Measurements from ENCODE around the gene TSPAN17. TPM values are rescaled to one million over a fixed set of nuclear protein-coding genes. Genes with fewer than 3 reads are reported as not detected.
A peak's percentile ranks its signal among the peaks of the same experiment; 100 is the strongest.

The TSPAN17 gene
- total and polyA plus RNA-seq, 11 donors, result 15.4 to 59.3 (median 30.9) TPM

GRCh38 chr5:176687247-176687646 is 40.0 kb downstream of the TSPAN17 start:
- H3K9me3 ChIP-seq, result peaks cover 0 to 12% (median 0%) of the 10 kb centered on the region in 12 donors
- no peak overlapping the region for H3K4me3 ChIP-seq
- intact Hi-C loops (cut with DNase I), result no loop called here
- H3K27ac ChIP-seq, result no peak overlapping the region
- no peaks in the 10 kb centered on the region for H3K36me3 ChIP-seq
- no peak for TF ChIP-seq POLR2A (IDR thresholded peaks at IDR 0.05)
- TF ChIP-seq, protein P1, sequence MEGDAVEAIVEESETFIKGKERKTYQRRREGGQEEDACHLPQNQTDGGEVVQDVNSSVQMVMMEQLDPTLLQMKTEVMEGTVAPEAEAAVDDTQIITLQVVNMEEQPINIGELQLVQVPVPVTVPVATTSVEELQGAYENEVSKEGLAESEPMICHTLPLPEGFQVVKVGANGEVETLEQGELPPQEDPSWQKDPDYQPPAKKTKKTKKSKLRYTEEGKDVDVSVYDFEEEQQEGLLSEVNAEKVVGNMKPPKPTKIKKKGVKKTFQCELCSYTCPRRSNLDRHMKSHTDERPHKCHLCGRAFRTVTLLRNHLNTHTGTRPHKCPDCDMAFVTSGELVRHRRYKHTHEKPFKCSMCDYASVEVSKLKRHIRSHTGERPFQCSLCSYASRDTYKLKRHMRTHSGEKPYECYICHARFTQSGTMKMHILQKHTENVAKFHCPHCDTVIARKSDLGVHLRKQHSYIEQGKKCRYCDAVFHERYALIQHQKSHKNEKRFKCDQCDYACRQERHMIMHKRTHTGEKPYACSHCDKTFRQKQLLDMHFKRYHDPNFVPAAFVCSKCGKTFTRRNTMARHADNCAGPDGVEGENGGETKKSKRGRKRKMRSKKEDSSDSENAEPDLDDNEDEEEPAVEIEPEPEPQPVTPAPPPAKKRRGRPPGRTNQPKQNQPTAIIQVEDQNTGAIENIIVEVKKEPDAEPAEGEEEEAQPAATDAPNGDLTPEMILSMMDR (IDR thresholded peaks at IDR 0.05), result no peak
- H3K4me1 ChIP-seq, result no peaks in the 10 kb centered on the region
- WGBS, 4 donors, result 85 to 92% (median 87%) methylated on average over 9 to 10 of the region's 10 CpGs
- peak in 1 of 5 donors; percentile 14 for DNase-seq
- no peak for ATAC-seq
- H3K27me3 ChIP-seq, result peaks cover 0 to 52% (median 10%) of the 10 kb centered on the region in 9 donors

DNA sequence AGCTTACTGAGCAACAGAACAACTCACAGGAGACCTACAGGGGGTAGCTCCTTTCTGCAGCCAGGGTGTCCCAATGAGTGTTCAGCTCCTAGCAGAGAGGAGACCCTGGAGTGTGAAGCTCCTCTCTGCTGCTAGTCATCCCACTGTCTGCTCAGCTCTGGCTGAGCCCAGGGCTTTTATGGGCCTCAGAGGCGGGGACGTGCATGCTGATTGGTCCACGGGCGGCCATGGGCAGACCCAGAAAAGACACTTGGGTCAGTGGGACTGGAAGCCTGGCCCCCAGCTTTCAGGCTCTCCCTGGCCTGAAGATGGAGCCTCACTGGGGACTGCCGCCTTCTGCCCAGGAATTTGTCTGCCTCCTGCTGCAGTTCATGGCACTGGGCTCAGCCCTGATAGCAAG is 40.6 kb downstream of the TSPAN17 start:
- Histone ChIP-seq H3K27ac (no peak overlapping the region), H3K27me3 (peaks cover 0 to 52% (median 8%) of the 10 kb centered on the region in 9 donors), H3K36me3 (no peaks in the 10 kb centered on the region), H3K9me3 (peaks cover 0 to 12% (median 0%) of the 10 kb centered on the region in 12 donors), H3K4me3 (no peak overlapping the region), H3K4me1 (peaks cover 0 to 4% (median 0%) of the 10 kb centered on the region in 12 donors)
- 80 to 89% (median 84%) methylated on average over 1 to 5 of the region's 5 CpGs for WGBS, 4 donors
- ATAC-seq (peak in 1 of 4 donors; percentile 29), DNase-seq (peak in 1 of 5 donors; percentile 10)
- intact Hi-C loops (cut with DNase I), result no loop called here
- no peak for TF ChIP-seq POLR2A (IDR thresholded peaks at IDR 0.05)

DNA sequence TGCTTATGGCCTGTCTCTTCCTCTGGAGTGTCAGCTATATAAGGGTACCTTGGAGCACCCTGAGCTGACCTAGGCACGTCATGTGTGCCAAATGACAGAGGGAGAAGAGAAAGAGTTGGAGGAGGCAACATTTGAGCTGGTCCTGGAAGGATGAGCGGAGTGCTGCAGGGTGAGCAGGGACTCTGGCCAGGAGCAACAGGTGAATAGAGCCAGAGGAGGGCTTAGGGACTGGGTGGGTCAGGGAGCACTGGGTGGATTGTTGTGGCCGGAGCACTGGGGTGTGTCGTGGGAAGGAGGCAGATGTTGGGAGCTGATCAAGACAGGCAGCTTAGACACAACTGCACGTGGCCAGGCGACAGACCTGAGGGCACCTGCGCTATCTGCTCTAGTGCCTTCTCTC is 43.6 kb downstream of the TSPAN17 start:
- Histone ChIP-seq H3K36me3 (no peaks in the 10 kb centered on the region), H3K4me1 (peaks cover 0 to 14% (median 1%) of the 10 kb centered on the region in 12 donors), H3K27me3 (peaks cover 0 to 61% (median 18%) of the 10 kb centered on the region in 9 donors), H3K9me3 (no peaks in the 10 kb centered on the region), H3K27ac (no peak overlapping the region), H3K4me3 (no peak overlapping the region)
- intact Hi-C loops (cut with DNase I), result no loop called here
- TF ChIP-seq, protein P1 (IDR thresholded peaks at IDR 0.05), result no peak
- no peak for TF ChIP-seq POLR2A (IDR thresholded peaks at IDR 0.05)
- no peak for ATAC-seq
- WGBS, 4 donors, result 87 to 91% (median 90%) methylated on average over 7 of the region's 7 CpGs
- DNase-seq, result peak in 2 of 5 donors; percentile 20 to 30

GRCh38 chr5:176691524-176691923 is 44.2 kb downstream of the TSPAN17 start:
- DNase-seq (no peak), ATAC-seq (no peak)
- Histone ChIP-seq H3K27me3 (peaks cover 0 to 66% (median 18%) of the 10 kb centered on the region in 9 donors), H3K9me3 (no peaks in the 10 kb centered on the region), H3K4me3 (no peak overlapping the region), H3K4me1 (peaks cover 0 to 14% (median 1%) of the 10 kb centered on the region in 12 donors), H3K36me3 (no peaks in the 10 kb centered on the region), H3K27ac (no peak overlapping the region)
- TF ChIP-seq, protein P1 (IDR thresholded peaks at IDR 0.05), result no peak
- no peak for TF ChIP-seq POLR2A (IDR thresholded peaks at IDR 0.05)
- intact Hi-C loops (cut with DNase I), result no loop called here
- 91 to 100% (median 98%) methylated on average over 1 of the region's 1 CpG for WGBS, 4 donors

DNA sequence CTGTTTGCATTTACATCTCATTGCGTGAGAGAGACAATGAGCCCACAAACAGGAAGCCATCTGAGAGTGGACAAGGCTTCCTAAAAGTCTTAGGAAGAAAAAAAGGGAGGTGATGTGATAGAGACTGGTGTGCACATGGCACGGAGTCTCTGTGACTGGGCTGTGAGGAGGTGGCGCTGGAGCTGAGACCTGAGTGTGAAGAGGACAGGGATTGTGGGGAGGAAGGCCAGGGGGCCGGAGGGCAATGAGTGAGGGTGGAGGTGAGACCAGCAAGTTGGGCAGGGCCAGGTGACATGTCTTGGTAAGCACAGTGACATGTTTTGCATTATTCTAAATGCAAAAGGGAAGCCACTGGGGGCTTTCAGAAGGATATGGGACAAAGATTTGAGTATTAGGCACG is 45.0 kb downstream of the TSPAN17 start:
- no peak for TF ChIP-seq POLR2A (IDR thresholded peaks at IDR 0.05)
- TF ChIP-seq, protein P1 (IDR thresholded peaks at IDR 0.05), result no peak
- H3K27me3 ChIP-seq, result peaks cover 0 to 74% (median 18%) of the 10 kb centered on the region in 9 donors
- peaks cover 0 to 14% (median 1%) of the 10 kb centered on the region in 12 donors for H3K4me1 ChIP-seq

More for the DNA sequence above, 45.0 kb downstream of the TSPAN17 start:
- H3K27ac ChIP-seq, result no peak overlapping the region
- 59 to 72% (median 69%) methylated on average over 5 of the region's 5 CpGs for WGBS, 4 donors
- DNase-seq (peak in 2 of 5 donors; percentile 4 to 13), ATAC-seq (no peak)
- no peaks in the 10 kb centered on the region for H3K9me3 ChIP-seq
- H3K4me3 ChIP-seq, result no peak overlapping the region
- no peaks in the 10 kb centered on the region for H3K36me3 ChIP-seq
- intact Hi-C loops (cut with DNase I), result no loop called here
